OCI-LY3 (cell line): ENCODE results near the gene IER5L.

Experiments
- EZH2phosphoT487 ChIP-seq: fragments of 200-600 bp; shearing (Covaris generic); IDR thresholded peaks from 2 replicates; pipeline ENCODE4 v1.6.1; 2018; ENCODE audit warnings: antibody characterized with exemption, mixed run types, low read depth
- TF ChIP-seq, protein P1 (sequence below): fragments of 200-600, 300-600 bp; sonication (generic); IDR thresholded peaks from 2 replicates; pipeline ENCODE4 v1.5.1; 2014; ENCODE audit warnings: antibody characterized with exemption, low read length, low read depth

DNA sequence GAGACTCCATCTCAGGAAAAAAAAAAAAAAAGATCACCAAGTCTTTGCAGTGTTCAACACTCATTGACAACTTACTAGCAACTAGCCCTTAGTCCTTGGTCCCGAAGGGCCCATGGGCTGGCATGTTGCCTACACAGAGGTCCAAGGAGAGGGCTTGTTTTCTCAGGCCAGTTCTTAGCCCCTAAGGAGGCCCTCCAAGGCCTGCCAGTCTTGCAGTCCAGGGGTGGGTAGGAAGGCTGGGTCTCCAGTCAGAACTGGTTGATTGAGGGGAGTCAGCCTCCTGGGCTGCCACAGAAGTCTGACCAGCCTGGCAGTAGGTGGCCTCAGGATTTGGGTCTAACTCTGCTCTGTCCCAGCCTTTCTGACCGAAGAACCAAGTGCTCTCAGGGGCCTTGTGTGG, 32.7 kb downstream of the IER5L start:
- TF ChIP-seq, protein P1, sequence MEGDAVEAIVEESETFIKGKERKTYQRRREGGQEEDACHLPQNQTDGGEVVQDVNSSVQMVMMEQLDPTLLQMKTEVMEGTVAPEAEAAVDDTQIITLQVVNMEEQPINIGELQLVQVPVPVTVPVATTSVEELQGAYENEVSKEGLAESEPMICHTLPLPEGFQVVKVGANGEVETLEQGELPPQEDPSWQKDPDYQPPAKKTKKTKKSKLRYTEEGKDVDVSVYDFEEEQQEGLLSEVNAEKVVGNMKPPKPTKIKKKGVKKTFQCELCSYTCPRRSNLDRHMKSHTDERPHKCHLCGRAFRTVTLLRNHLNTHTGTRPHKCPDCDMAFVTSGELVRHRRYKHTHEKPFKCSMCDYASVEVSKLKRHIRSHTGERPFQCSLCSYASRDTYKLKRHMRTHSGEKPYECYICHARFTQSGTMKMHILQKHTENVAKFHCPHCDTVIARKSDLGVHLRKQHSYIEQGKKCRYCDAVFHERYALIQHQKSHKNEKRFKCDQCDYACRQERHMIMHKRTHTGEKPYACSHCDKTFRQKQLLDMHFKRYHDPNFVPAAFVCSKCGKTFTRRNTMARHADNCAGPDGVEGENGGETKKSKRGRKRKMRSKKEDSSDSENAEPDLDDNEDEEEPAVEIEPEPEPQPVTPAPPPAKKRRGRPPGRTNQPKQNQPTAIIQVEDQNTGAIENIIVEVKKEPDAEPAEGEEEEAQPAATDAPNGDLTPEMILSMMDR = no peak
- TF ChIP-seq EZH2phosphoT487 = no peak
